Activated CD8-positive, alpha-beta memory T cell treated with anti-CD3 and anti-CD28 coated beads, Interleukin-2, amount 50 U/mL, for 4 hours (primary cell): Measurements from ENCODE around the gene TSPAN7.

ENCODE experiments used
- DNase-seq: peaks from one replicate; pipeline ENCODE4 v3.0.0-alpha.2; 2020

The TSPAN7 gene

GRCh38 chrX:38649674-38650647, 88.6 kb downstream of the TSPAN7 start:
- no peak for DNase-seq

- DNase-seq = no peak
Measured at GRCh38 chrX:38651625-38652601, 90.6 kb downstream of the TSPAN7 start.

- DNase-seq = no peak
Measured at GRCh38 chrX:38652934-38653442, 91.6 kb downstream of the TSPAN7 start.

GRCh38 chrX:38654302-38654701, 93.0 kb downstream of the TSPAN7 start:
- no peak for DNase-seq

- DNase-seq = no peak
Measured at GRCh38 chrX:38656350-38656915, 95.1 kb downstream of the TSPAN7 start.

- no peak for DNase-seq
Measured at GRCh38 chrX:38657562-38657961, 96.2 kb downstream of the TSPAN7 start.

- DNase-seq = no peak
Measured at GRCh38 chrX:38660395-38661102, 99.2 kb downstream of the TSPAN7 start.

- DNase-seq = no peak
Measured at GRCh38 chrX:38661103-38661441, 99.7 kb downstream of the TSPAN7 start.

- DNase-seq = no peak
Measured at GRCh38 chrX:38661561-38661960, 100.2 kb downstream of the TSPAN7 start.

GRCh38 chrX:38662640-38663039, 101.3 kb downstream of the TSPAN7 start:
- DNase-seq = no peak

GRCh38 chrX:38664285-38664684, 102.9 kb downstream of the TSPAN7 start:
- no peak for DNase-seq

- no peak for DNase-seq
Measured at GRCh38 chrX:38666909-38667308, 105.6 kb downstream of the TSPAN7 start.

GRCh38 chrX:38668771-38669170, 107.4 kb downstream of the TSPAN7 start:
- DNase-seq = no peak

GRCh38 chrX:38669428-38669827, 108.1 kb downstream of the TSPAN7 start:
- no peak for DNase-seq

GRCh38 chrX:38672646-38673045, 111.3 kb downstream of the TSPAN7 start:
- no peak for DNase-seq

- no peak for DNase-seq
Measured at GRCh38 chrX:38675856-38676255, 114.5 kb downstream of the TSPAN7 start.

- DNase-seq = no peak
Measured at GRCh38 chrX:38678183-38678582, 116.8 kb downstream of the TSPAN7 start.

- no peak for DNase-seq
Measured at GRCh38 chrX:38678821-38679220, 117.5 kb downstream of the TSPAN7 start.

GRCh38 chrX:38679695-38680094, 118.4 kb downstream of the TSPAN7 start:
- no peak for DNase-seq

- DNase-seq = no peak
Measured at GRCh38 chrX:38682095-38682494, 120.8 kb downstream of the TSPAN7 start.

GRCh38 chrX:38692961-38693360, 131.6 kb downstream of the TSPAN7 start:
- DNase-seq = no peak

GRCh38 chrX:38694394-38694793, 133.1 kb downstream of the TSPAN7 start:
- DNase-seq = no peak
